Endothelial cell of umbilical vein (primary cell): ENCODE measurements around the gene LGI4.

Source experiments
- EZH2 ChIP-seq: IDR thresholded peaks from 2 replicates; pipeline ENCODE4 v1.6.1; 2012; ENCODE audit warnings: borderline replicate concordance, low read depth, mild to moderate bottlenecking, moderate library complexity, low read length, inconsistent platforms; ENCODE audit not compliant: severe bottlenecking
- POLR2A ChIP-seq: IDR thresholded peaks from 2 replicates; pipeline ENCODE4 v1.6.1; 2012; ENCODE audit warnings: low read depth, mild to moderate bottlenecking, control low read depth, low read length
- TF ChIP-seq, protein P1 (sequence below), 2 donors: IDR thresholded peaks; 1 replicate in 1 of 2; 2 replicates in 1 of 2; pipeline ENCODE4 v1.5.1; 2011; ENCODE audit warnings: low read length in 2 of 2, mild to moderate bottlenecking in 2 of 2, moderate library complexity in 2 of 2, control low read depth in 1 of 2, inconsistent platforms in 1 of 2, low read depth in 1 of 2; ENCODE audit not compliant: insufficient read depth in 1 of 2; ENCODE audit errors: extremely low read depth in 1 of 2

DNA sequence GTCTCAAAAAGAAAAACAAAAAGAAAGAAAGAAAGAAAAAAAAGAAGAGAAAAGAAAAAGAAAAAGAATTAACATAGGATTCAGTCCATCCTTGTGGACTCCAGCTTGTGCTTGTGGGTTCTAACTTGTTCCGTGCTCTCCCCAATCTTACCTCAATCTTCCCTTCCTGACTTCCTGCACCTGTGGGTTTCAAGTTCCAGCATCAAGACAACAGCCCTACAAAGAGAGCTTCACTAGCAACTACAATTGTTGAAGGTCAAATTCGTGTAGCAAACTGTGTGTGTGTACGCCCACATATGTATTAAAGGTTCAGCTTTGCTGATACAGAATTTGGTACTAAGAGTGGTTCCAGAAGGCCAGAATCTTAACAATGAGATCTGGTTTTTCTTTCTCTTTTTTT is 45.0 kb upstream of the LGI4 start:
- TF ChIP-seq, protein P1, sequence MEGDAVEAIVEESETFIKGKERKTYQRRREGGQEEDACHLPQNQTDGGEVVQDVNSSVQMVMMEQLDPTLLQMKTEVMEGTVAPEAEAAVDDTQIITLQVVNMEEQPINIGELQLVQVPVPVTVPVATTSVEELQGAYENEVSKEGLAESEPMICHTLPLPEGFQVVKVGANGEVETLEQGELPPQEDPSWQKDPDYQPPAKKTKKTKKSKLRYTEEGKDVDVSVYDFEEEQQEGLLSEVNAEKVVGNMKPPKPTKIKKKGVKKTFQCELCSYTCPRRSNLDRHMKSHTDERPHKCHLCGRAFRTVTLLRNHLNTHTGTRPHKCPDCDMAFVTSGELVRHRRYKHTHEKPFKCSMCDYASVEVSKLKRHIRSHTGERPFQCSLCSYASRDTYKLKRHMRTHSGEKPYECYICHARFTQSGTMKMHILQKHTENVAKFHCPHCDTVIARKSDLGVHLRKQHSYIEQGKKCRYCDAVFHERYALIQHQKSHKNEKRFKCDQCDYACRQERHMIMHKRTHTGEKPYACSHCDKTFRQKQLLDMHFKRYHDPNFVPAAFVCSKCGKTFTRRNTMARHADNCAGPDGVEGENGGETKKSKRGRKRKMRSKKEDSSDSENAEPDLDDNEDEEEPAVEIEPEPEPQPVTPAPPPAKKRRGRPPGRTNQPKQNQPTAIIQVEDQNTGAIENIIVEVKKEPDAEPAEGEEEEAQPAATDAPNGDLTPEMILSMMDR (IDR thresholded peaks at IDR 0.05; ENCODE audit: extremely low read depth in 1 of 2, insufficient read depth in 1 of 2, low read depth in 1 of 2, low read length in 2 of 2) = no peak
- TF ChIP-seq EZH2 (no peak), POLR2A (no peak)
